HepG2 (cell line): ENCODE measurements around the gene CLDN20. TPM values are rescaled to one million over a fixed set of nuclear protein-coding genes. Genes with fewer than 3 reads are reported as not detected.

ENCODE experiments used
- E2F5 ChIP-seq: sonication (generic); formaldehyde crosslinking; conservative IDR thresholded peaks from 2 replicates; pipeline ENCODE4 v1.4.0; 2020; ENCODE audit warnings: missing genetic modification reagents
- FOXC1 ChIP-seq: sonication (generic); formaldehyde crosslinking; IDR thresholded peaks from 2 replicates; pipeline ENCODE4 v1.8.0; 2022; ENCODE audit warnings: mild to moderate bottlenecking, missing genetic modification reagents, borderline replicate concordance
- HINFP ChIP-seq: sonication (generic); formaldehyde crosslinking; IDR thresholded peaks from 2 replicates; pipeline ENCODE4 v1.4.0; 2020; ENCODE audit warnings: low read depth, mild to moderate bottlenecking, missing genetic modification reagents
- HMG20A ChIP-seq: IDR thresholded peaks from 2 replicates; pipeline ENCODE4 v1.6.1; 2016; ENCODE audit warnings: borderline replicate concordance
- JUNB ChIP-seq: sonication (generic); formaldehyde crosslinking; IDR thresholded peaks from 2 replicates; pipeline ENCODE4 v1.8.0; 2022; ENCODE audit warnings: missing genetic modification reagents, mild to moderate bottlenecking, borderline replicate concordance
- NFAT5 ChIP-seq: sonication (generic); formaldehyde crosslinking; IDR thresholded peaks from 2 replicates; pipeline ENCODE4 v1.4.0; 2020; ENCODE audit warnings: missing genetic modification reagents
- POGK ChIP-seq: sonication (generic); formaldehyde crosslinking; conservative IDR thresholded peaks from 2 replicates; pipeline ENCODE4 v1.8.0; 2022; ENCODE audit warnings: mild to moderate bottlenecking, moderate library complexity, missing genetic modification reagents
- RFX1 ChIP-seq: fragments of 450-650 bp; IDR thresholded peaks from 2 replicates; pipeline ENCODE4 v1.6.1; 2017
- SOX5 ChIP-seq: IDR thresholded peaks from 2 replicates; pipeline ENCODE4 v1.6.1; 2016; ENCODE audit warnings: borderline replicate concordance
- ZNF205 ChIP-seq: IDR thresholded peaks from 2 replicates; pipeline ENCODE4 v1.6.1; 2018; ENCODE audit warnings: missing biosample characterization, missing genetic modification reagents
- ZNF331 ChIP-seq: sonication (generic); formaldehyde crosslinking; IDR thresholded peaks from 2 replicates; pipeline ENCODE4 v1.4.0; 2020; ENCODE audit warnings: missing genetic modification reagents
- ZNF333 ChIP-seq: sonication (generic); formaldehyde crosslinking; IDR thresholded peaks from 2 replicates; pipeline ENCODE4 v1.4.0; 2020; ENCODE audit warnings: mild to moderate bottlenecking, missing genetic modification reagents, borderline replicate concordance
- ZNF609 ChIP-seq: sonication (generic); formaldehyde crosslinking; IDR thresholded peaks from 2 replicates; pipeline ENCODE4 v1.4.0; 2020; ENCODE audit warnings: mild to moderate bottlenecking, missing genetic modification reagents, borderline replicate concordance
- ZNF724P ChIP-seq: sonication (generic); formaldehyde crosslinking; IDR thresholded peaks from 2 replicates; pipeline ENCODE4 v1.8.0; 2022; ENCODE audit warnings: missing genetic modification reagents, borderline replicate concordance
- polyA plus RNA-seq, 8 experiments: library from polyadenylated mRNA; depleted of rRNA in 3 of 8; stranded (reverse) in 7 of 8; unstranded in 1 of 8; fragments of >200 nt; fragmentation: Illumina TruSeq in 4 of 8; extraction: Trizol in 4 of 8; gene quantifications; 2 replicates each; pipeline versions ENCODE4 v1.2.1 to v1.2.3, GENCODE V29; 2011 to 2016; ENCODE audit warnings: low read depth in 4 of 8, missing spikeins in 1 of 8, mixed read lengths in 1 of 8; ENCODE audit not compliant: insufficient read depth in 1 of 8
- total RNA-seq, 5 experiments: library from RNA; depleted of rRNA; stranded (reverse); fragments of >200 nt; fragmentation: Illumina TruSeq; extraction: Trizol; gene quantifications; 2 replicates each; pipeline ENCODE4 v1.2.3, GENCODE V29; 2016; ENCODE audit warnings: low read depth in 1 of 5

Gene CLDN20
- total and polyA plus RNA-seq, 2 of the 13 experiments (the other 11 are each of a cell fraction or from before 2014, with no cell fraction given): not detected

GRCh38 chr6:155314092-155314772, 50.4 kb downstream of the CLDN20 start, which contains the start of gene TFB1M (continued):
- TF ChIP-seq ZNF609 (CRISPR knock-in tag) (peak; percentile 72), ZNF205 (0 out of 2 replicates have a peak, but pooled peaks have one; percentile 7), JUNB (CRISPR knock-in tag) (peak; percentile 67; the same call in 1 of the 2 replicates), POGK (CRISPR knock-in tag) (no peak), E2F5 (no peak), FOXC1 (CRISPR knock-in tag) (no peak), ZNF333 (CRISPR knock-in tag) (peak; percentile 70; the same call in 1 of the 2 replicates), ZNF331 (CRISPR knock-in tag) (0 out of 2 replicates have a peak, but pooled peaks have one; percentile 28), SOX5 (peak; percentile 42; the same call in 1 of the 2 replicates), HINFP (no peak), RFX1 (no peak), NFAT5 (peak; percentile 81), HMG20A (CRISPR knock-in tag) (no peak; the same call in 1 of the 2 replicates), ZNF724P (CRISPR knock-in tag) (peak; percentile 26; the same call in 1 of the 2 replicates)
